Fibroblast of the aortic adventitia (primary cell): Measurements from ENCODE around the gene MYCBP2. TPM values are rescaled to one million over a fixed set of nuclear protein-coding genes. Genes with fewer than 3 reads are reported as not detected.
A peak's percentile ranks its signal among the peaks of the same experiment; 100 is the strongest.
"Not testable (repeated sequence)": the region's sequence is repeated elsewhere in the genome, so short reads cannot be mapped to it uniquely, and the experiment has no call there.

Source experiments
- DNase-seq: peaks from one replicate; pipeline ENCODE4 v3.0.0-alpha.2; 2010; ENCODE audit warnings: low read depth
- H3K4me3 ChIP-seq: 2 replicates; pipeline ENCODE4 v1.5.1; 2011; ENCODE audit warnings: low read depth, mild to moderate bottlenecking, control low read depth, low read length, moderate library complexity
- total RNA-seq: library from RNA; depleted of rRNA; stranded (reverse); fragments of >200 nt; gene quantifications from 2 replicates; pipeline ENCODE4 v1.2.3, GENCODE V29; 2012; ENCODE audit warnings: low replicate concordance
- TF ChIP-seq, protein P1 (sequence below): IDR thresholded peaks from 2 replicates; pipeline ENCODE4 v1.5.1; 2011; ENCODE audit warnings: mild to moderate bottlenecking, low read length, control low read depth, inconsistent platforms; ENCODE audit not compliant: insufficient read depth

MYCBP2 gene
- total RNA-seq, 1 donor, result 84.9 TPM

- DNase-seq, result peak; percentile 98
- H3K4me3 ChIP-seq, result peak overlapping the region; percentile 89
- TF ChIP-seq, protein P1, sequence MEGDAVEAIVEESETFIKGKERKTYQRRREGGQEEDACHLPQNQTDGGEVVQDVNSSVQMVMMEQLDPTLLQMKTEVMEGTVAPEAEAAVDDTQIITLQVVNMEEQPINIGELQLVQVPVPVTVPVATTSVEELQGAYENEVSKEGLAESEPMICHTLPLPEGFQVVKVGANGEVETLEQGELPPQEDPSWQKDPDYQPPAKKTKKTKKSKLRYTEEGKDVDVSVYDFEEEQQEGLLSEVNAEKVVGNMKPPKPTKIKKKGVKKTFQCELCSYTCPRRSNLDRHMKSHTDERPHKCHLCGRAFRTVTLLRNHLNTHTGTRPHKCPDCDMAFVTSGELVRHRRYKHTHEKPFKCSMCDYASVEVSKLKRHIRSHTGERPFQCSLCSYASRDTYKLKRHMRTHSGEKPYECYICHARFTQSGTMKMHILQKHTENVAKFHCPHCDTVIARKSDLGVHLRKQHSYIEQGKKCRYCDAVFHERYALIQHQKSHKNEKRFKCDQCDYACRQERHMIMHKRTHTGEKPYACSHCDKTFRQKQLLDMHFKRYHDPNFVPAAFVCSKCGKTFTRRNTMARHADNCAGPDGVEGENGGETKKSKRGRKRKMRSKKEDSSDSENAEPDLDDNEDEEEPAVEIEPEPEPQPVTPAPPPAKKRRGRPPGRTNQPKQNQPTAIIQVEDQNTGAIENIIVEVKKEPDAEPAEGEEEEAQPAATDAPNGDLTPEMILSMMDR, result no peak
These were observed 2.4 kb upstream of the MYCBP2 start for GRCh38 chr13:77329133-77329910.

DNA sequence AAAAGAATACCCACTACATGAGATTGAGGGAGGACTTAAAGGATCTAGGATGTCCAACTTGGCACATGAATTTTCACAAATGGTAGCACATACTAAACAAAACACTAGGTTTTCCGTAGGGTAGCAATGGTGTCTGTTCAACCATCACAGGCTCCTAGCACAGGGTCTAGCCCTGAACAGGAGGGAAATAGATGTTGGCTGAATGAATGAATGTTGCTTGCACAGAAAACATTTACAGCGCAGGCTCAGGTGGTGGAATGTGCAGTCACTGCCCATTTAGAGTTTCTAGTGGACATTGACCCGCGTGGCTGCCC is 1.9 kb upstream of the MYCBP2 start:
- TF ChIP-seq, protein P1, result no peak
- DNase-seq, result no peak
- H3K4me3 ChIP-seq, result peak overlapping the region; percentile 89

- H3K4me3 ChIP-seq, result peak overlapping the region; percentile 98
- DNase-seq, result peak; percentile 25
- TF ChIP-seq, protein P1, result no peak
These were observed 1.4 kb downstream of the MYCBP2 start for GRCh38 chr13:77325371-77325980.

- no peak for DNase-seq
- H3K4me3 ChIP-seq, result no peak overlapping the region
- TF ChIP-seq, protein P1, result no peak
These were observed 3.0 kb downstream of the MYCBP2 start for GRCh38 chr13:77323858-77324257.

- no peak overlapping the region for H3K4me3 ChIP-seq
- TF ChIP-seq, protein P1, result no peak
- DNase-seq, result no peak
These were observed 7.4 kb downstream of the MYCBP2 start for GRCh38 chr13:77319536-77319935.

DNA sequence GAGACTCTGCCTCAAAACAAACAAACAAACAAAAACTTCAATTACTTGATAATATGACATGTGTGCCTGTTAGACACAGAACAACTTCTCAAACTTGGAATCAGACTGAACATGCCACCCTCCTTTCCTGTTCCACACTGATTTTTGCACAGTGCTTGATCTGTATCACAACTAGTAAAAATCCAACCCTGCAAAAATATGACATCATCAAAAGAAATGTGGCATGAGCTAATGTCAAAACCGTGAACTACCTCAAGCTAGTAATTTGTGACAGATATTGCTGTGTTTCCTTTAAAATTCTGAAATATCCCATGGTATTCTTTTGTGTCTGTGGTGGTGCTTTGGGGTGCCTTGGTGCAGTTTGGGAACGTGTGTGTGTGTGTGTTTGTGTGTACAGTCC is 8.2 kb downstream of the MYCBP2 start:
- TF ChIP-seq, protein P1, result no peak
- DNase-seq, result no peak
- no peak overlapping the region for H3K4me3 ChIP-seq

DNA sequence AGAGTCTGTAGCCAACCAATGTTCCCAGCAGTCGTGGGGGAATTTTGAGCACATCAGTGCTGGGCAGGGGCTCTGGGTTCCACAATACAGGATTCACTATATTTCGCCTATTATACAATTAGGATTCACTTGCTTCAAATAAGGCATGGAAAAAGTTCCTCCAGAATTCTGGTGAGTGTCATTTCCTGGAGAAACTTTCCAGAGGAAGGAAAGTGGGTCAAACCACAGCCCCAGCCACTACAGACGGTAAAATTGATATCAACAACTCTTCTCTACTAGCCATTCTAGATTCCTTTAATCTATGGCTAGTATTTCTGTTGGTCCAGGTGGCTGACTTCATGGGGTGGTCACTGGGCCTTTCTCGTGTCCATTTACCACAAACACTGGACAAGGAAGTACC is 10.5 kb downstream of the MYCBP2 start:
- TF ChIP-seq, protein P1, result no peak
- no peak overlapping the region for H3K4me3 ChIP-seq
- no peak for DNase-seq

DNA sequence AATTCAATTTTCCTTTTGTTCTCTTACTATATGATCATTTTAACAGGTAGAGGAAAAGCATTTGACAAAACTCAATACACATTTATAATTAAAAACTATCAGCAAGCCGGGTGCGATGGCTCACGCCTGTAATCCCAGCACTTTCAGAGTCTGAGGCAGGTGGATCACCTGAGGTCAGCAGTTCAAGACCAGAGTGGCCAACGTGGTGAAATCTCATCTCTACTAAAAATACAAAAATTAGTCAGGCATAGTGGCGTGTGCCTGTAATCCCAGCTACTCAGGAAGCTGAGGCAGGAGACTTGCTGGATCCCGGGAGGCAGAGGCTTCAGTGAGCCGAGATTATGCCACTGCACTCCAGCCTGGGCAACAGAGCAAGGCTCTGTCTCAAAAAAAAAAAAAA is 11.4 kb downstream of the MYCBP2 start:
- not testable (repeated sequence) for DNase-seq, H3K4me3 ChIP-seq
